IMR-90 (cell line): ENCODE results near the gene TMEM260. TPM values are rescaled to one million over a fixed set of nuclear protein-coding genes. Genes with fewer than 3 reads are reported as not detected.

Source experiments
- ATAC-seq: fragments of 200-7000 bp; cut with Tn5 transposase; 2 replicates; pipeline ENCODE4 v1.9.1; 2020; ENCODE audit warnings: low read depth, mild to moderate bottlenecking, moderate library complexity
- BruUV-seq: library from RNA; stranded (reverse); fragments of 400-500 nt; replicated peaks from 2 replicates; lab custom pipeline; 2021; lab: Mats Ljungman, UMichigan
- CTCF ChIA-PET: fragments of 300-600 bp; formaldehyde crosslinking; extraction: SDS; loops from one replicate; lab custom pipeline; 2021; ENCODE audit warnings: antibody characterized with exemption; lab: Yijun Ruan, JAX
- POLR2A ChIA-PET: fragments of 300-600 bp; sonication (Branson Sonifier 250); formaldehyde crosslinking; loops from one replicate; lab custom pipeline; 2022; ENCODE audit warnings: antibody characterized with exemption; ENCODE audit not compliant: unreplicated experiment; lab: Charles Lee
- DNase-seq: peaks from one replicate; pipeline ENCODE4 v3.0.0; 2013
- H2AFZ ChIP-seq: replicated peaks from 2 replicates; pipeline ENCODE3; 2013; ENCODE audit warnings: low read length, mild to moderate bottlenecking; ENCODE audit not compliant: poor library complexity
- H2AK5ac ChIP-seq: 2 replicates; pipeline ENCODE4 v1.6.1; 2013; ENCODE audit warnings: low read depth, low read length, inconsistent platforms
- H2AK9ac ChIP-seq: replicated peaks from 2 replicates; pipeline ENCODE3; 2013; ENCODE audit warnings: mild to moderate bottlenecking, low read depth, low read length, moderate library complexity; ENCODE audit not compliant: poor library complexity
- H2BK120ac ChIP-seq: 2 replicates; pipeline ENCODE4 v1.6.1; 2013; ENCODE audit warnings: low read depth, low read length, inconsistent platforms
- H2BK15ac ChIP-seq: 3 replicates; pipeline ENCODE4 v1.6.1; 2013; ENCODE audit warnings: low read depth, low read length, inconsistent platforms
- H2BK20ac ChIP-seq: 2 replicates; pipeline ENCODE4 v1.6.1; 2013; ENCODE audit warnings: low read depth, mild to moderate bottlenecking, inconsistent platforms, low read length, moderate library complexity
- H2BK5ac ChIP-seq: 2 replicates; pipeline ENCODE4 v1.6.1; 2013; ENCODE audit warnings: mild to moderate bottlenecking, low read depth, low read length, inconsistent platforms; ENCODE audit not compliant: poor library complexity, severe bottlenecking
- H3K14ac ChIP-seq: replicated peaks from 2 replicates; pipeline ENCODE4 v1.6.1; 2013; ENCODE audit warnings: low read depth, low read length, inconsistent platforms
- H3K18ac ChIP-seq: 2 replicates; pipeline ENCODE4 v1.6.1; 2013; ENCODE audit warnings: low read depth, low read length, control low read depth
- H3K23ac ChIP-seq: 2 replicates; pipeline ENCODE4 v1.6.1; 2013; ENCODE audit warnings: low read depth, low read length, inconsistent platforms
- H3K27ac ChIP-seq: 2 replicates; pipeline ENCODE4 v1.5.1; 2013; ENCODE audit warnings: mild to moderate bottlenecking, control low read depth, low read length; ENCODE audit not compliant: insufficient read depth
- H3K27me3 ChIP-seq: 2 replicates; pipeline ENCODE4 v1.6.1; 2013; ENCODE audit warnings: low read length; ENCODE audit not compliant: control insufficient read depth, insufficient read depth
- H3K36me3 ChIP-seq: 2 replicates; pipeline ENCODE4 v1.6.1; 2013; ENCODE audit warnings: low read length, mixed read lengths; ENCODE audit not compliant: control insufficient read depth, insufficient read depth
- H3K4ac ChIP-seq: 2 replicates; pipeline ENCODE4 v1.6.1; 2013; ENCODE audit warnings: low read depth, low read length, inconsistent platforms
- H3K4me1 ChIP-seq: 2 replicates; pipeline ENCODE4 v1.6.1; 2013; ENCODE audit warnings: low read length, mixed read lengths; ENCODE audit not compliant: control insufficient read depth, insufficient read depth
- H3K4me2 ChIP-seq: 2 replicates; pipeline ENCODE4 v1.6.1; 2013; ENCODE audit warnings: low read depth, mild to moderate bottlenecking, control low read depth, low read length, moderate library complexity
- H3K4me3 ChIP-seq: 2 replicates; pipeline ENCODE4 v1.5.1; 2013; ENCODE audit warnings: low read depth, mild to moderate bottlenecking, control low read depth, low read length, moderate library complexity; ENCODE audit not compliant: insufficient read depth
- H3K56ac ChIP-seq: 2 replicates; pipeline ENCODE4 v1.6.1; 2013; ENCODE audit warnings: low read length, inconsistent platforms; ENCODE audit not compliant: insufficient read depth; ENCODE audit errors: extremely low read depth
- H3K79me1 ChIP-seq, 2 experiments: 2 replicates each; pipeline ENCODE4 v1.6.1; 2013; ENCODE audit warnings: low read length in 2 of 2, inconsistent platforms in 1 of 2, low read depth in 1 of 2
- H3K9ac ChIP-seq: 2 replicates; pipeline ENCODE4 v1.6.1; 2013; ENCODE audit warnings: low read depth, low read length, control low read depth
- H3K9me1 ChIP-seq: 2 replicates; pipeline ENCODE4 v1.6.1; 2013; ENCODE audit warnings: low read length, inconsistent platforms; ENCODE audit not compliant: insufficient read depth
- H3K9me3 ChIP-seq: 2 replicates; pipeline ENCODE4 v1.6.1; 2013; ENCODE audit warnings: low read length; ENCODE audit not compliant: control insufficient read depth, insufficient read depth
- H4K20me1 ChIP-seq: 2 replicates; pipeline ENCODE4 v1.6.1; 2013; ENCODE audit warnings: low read length, inconsistent platforms; ENCODE audit not compliant: insufficient read depth
- H4K5ac ChIP-seq: 2 replicates; pipeline ENCODE4 v1.6.1; 2013; ENCODE audit warnings: mild to moderate bottlenecking, low read depth, low read length, control low read depth
- H4K8ac ChIP-seq, 2 experiments: 2 replicates each; pipeline ENCODE4 v1.6.1; 2013; ENCODE audit warnings: low read depth in 2 of 2, low read length in 2 of 2, control low read depth in 1 of 2, inconsistent platforms in 1 of 2
- H4K91ac ChIP-seq: 2 replicates; pipeline ENCODE4 v1.6.1; 2013; ENCODE audit warnings: low read depth, low read length, inconsistent platforms; ENCODE audit not compliant: insufficient read depth
- CTCF ChIP-seq: conservative IDR thresholded peaks from 2 replicates; pipeline ENCODE4 v1.5.1; 2012; ENCODE audit warnings: mild to moderate bottlenecking, low read depth, low read length, improper control_type of control experiment
- FOS ChIP-seq: fragments of 150-350 bp; IDR thresholded peaks from 2 replicates; pipeline ENCODE4 v1.6.1; 2016; ENCODE audit warnings: low read depth, low read length
- MAFK ChIP-seq: IDR thresholded peaks from 2 replicates; pipeline ENCODE4 v1.6.1; 2012; ENCODE audit warnings: low read depth, low read length, improper control_type of control experiment
- MXI1 ChIP-seq: IDR thresholded peaks from 2 replicates; pipeline ENCODE4 v1.6.1; 2012; ENCODE audit warnings: low read depth, mild to moderate bottlenecking, low read length, moderate library complexity, borderline replicate concordance
- POLR2A ChIP-seq: IDR thresholded peaks from 2 replicates; pipeline ENCODE4 v1.6.1; 2012; ENCODE audit warnings: mild to moderate bottlenecking, low read depth, low read length
- RAD21 ChIP-seq: IDR thresholded peaks from 2 replicates; pipeline ENCODE4 v1.6.1; 2012; ENCODE audit warnings: low read length, improper control_type of control experiment
- WGBS, 2 experiments: methylation state at CpG; one replicate each; pipeline versions ENCODE4 v1.1.5 to v1.1.7; 2013; ENCODE audit warnings: missing lambda C conversion rate in 2 of 2; ENCODE audit not compliant: insufficient read length in 1 of 2; ENCODE audit errors: extremely low coverage in 2 of 2; 5-methylcytosine and 5-hydroxymethylcytosine counted together
- dilution Hi-C: fragments of 300-500 bp; cut with HindIII; formaldehyde crosslinking; loops from one replicate; pipeline ENCODE4 v1.14.3; 2018; ENCODE audit warnings: low sequenced_read_pairs; ENCODE audit not compliant: unreplicated experiment
- in situ Hi-C: fragments of 300-500 bp; cut with MboI; formaldehyde crosslinking; loops from 3 replicates; pipeline ENCODE4 v1.14.3; 2019; ENCODE audit warnings: low sequenced_read_pairs, inconsistent platforms, mixed read lengths
- intact Hi-C: fragments of 100-400 bp; cut with micrococcal nuclease; formaldehyde crosslinking; loops from 2 replicates; pipeline ENCODE4 v1.10.0; 2022
- polyA plus RNA-seq, 3 experiments: library from polyadenylated mRNA; depleted of rRNA; stranded (reverse); fragments of >200 nt; gene quantifications; 2 replicates each; pipeline ENCODE4 v1.2.3, GENCODE V29; 2012; ENCODE audit warnings: low replicate concordance in 1 of 3
- total RNA-seq: library from RNA; depleted of rRNA; stranded (reverse); fragments of >200 nt; gene quantifications from 2 replicates; pipeline ENCODE4 v1.2.3, GENCODE V29; 2012

TMEM260 gene
- total and polyA plus RNA-seq, 2 of the 4 experiments (the other 2 are of a cell fraction): 6.4 to 11.5 TPM

GRCh38 chr14:56561606-56562005 lies 18.0 kb upstream of the TMEM260 start:
- H2BK20ac ChIP-seq: no peak overlapping the region
- no peaks in the 10 kb centered on the region for H3K79me1 ChIP-seq
- dilution Hi-C loops: no loop called here
- CTCF ChIA-PET: no interaction called here
- no peak overlapping the region for H2AK9ac ChIP-seq
- H3K4me3 ChIP-seq: no peak overlapping the region
- no peak overlapping the region for H3K23ac ChIP-seq
- TF ChIP-seq CTCF (no peak), POLR2A (no peak), MXI1 (no peak), MAFK (no peak), RAD21 (no peak), FOS (no peak)
- no peaks in the 10 kb centered on the region for H3K36me3 ChIP-seq
- H4K5ac ChIP-seq: no peak overlapping the region
- in situ Hi-C loops: no loop called here
- no peaks in the 10 kb centered on the region for H4K20me1 ChIP-seq
- H3K56ac ChIP-seq: no peak overlapping the region
- H2AFZ ChIP-seq: no peak overlapping the region
- no peak overlapping the region for H4K8ac ChIP-seq
- no peak overlapping the region for H3K4ac ChIP-seq
- no peak overlapping the region for H3K14ac ChIP-seq
- H2AK5ac ChIP-seq: no peak overlapping the region
- H3K9me1 ChIP-seq: no peaks in the 10 kb centered on the region
- no peak overlapping the region for H3K4me2 ChIP-seq
- H2BK120ac ChIP-seq: no peak overlapping the region
- BruUV-seq: no TSS peak
- intact Hi-C loops: no loop called here
- H3K27me3 ChIP-seq: no peaks in the 10 kb centered on the region; the same call in none of the 2 replicates
- no peak overlapping the region for H4K91ac ChIP-seq
- no peak overlapping the region for H3K9ac ChIP-seq
- no peak overlapping the region for H2BK5ac ChIP-seq
- H3K18ac ChIP-seq: no peak overlapping the region
- POLR2A ChIA-PET: no interaction called here
- no peaks in the 10 kb centered on the region for H3K4me1 ChIP-seq
- no peaks in the 10 kb centered on the region for H3K9me3 ChIP-seq
- no CpG with 5 or more reads among the region's 2 CpGs for WGBS, 2 experiments
- no peak for ATAC-seq
- H2BK15ac ChIP-seq: no peak overlapping the region
- no peak overlapping the region for H3K27ac ChIP-seq
- DNase-seq: no peak
